ENCODE measurements around the gene SF3B5. TPM values are rescaled to one million over a fixed set of nuclear protein-coding genes. Genes with fewer than 3 reads are reported as not detected.

Gene SF3B5
- total and polyA plus RNA-seq, 9 of the 15 experiments (the other 6 are each of a cell fraction or from before 2014, with no cell fraction given) = 238 to 1,211 (median 407) TPM

- TF ChIP-seq, protein P1, sequence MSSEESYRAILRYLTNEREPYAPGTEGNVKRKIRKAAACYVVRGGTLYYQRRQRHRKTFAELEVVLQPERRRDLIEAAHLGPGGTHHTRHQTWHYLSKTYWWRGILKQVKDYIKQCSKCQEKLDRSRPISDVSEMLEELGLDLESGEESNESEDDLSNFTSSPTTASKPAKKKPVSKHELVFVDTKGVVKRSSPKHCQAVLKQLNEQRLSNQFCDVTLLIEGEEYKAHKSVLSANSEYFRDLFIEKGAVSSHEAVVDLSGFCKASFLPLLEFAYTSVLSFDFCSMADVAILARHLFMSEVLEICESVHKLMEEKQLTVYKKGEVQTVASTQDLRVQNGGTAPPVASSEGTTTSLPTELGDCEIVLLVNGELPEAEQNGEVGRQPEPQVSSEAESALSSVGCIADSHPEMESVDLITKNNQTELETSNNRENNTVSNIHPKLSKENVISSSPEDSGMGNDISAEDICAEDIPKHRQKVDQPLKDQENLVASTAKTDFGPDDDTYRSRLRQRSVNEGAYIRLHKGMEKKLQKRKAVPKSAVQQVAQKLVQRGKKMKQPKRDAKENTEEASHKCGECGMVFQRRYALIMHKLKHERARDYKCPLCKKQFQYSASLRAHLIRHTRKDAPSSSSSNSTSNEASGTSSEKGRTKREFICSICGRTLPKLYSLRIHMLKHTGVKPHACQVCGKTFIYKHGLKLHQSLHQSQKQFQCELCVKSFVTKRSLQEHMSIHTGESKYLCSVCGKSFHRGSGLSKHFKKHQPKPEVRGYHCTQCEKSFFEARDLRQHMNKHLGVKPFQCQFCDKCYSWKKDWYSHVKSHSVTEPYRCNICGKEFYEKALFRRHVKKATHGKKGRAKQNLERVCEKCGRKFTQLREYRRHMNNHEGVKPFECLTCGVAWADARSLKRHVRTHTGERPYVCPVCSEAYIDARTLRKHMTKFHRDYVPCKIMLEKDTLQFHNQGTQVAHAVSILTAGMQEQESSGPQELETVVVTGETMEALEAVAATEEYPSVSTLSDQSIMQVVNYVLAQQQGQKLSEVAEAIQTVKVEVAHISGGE (CRISPR knock-in tag; IDR thresholded peaks at IDR 0.05) = peak in 1 of 3 experiments; percentile 22; a peak in 1 of 6 replicates
- no peak for TF ChIP-seq ETV5 (CRISPR knock-in tag; IDR thresholded peaks at IDR 0.05; ENCODE audit: low read depth)
- TF ChIP-seq, protein P2, sequence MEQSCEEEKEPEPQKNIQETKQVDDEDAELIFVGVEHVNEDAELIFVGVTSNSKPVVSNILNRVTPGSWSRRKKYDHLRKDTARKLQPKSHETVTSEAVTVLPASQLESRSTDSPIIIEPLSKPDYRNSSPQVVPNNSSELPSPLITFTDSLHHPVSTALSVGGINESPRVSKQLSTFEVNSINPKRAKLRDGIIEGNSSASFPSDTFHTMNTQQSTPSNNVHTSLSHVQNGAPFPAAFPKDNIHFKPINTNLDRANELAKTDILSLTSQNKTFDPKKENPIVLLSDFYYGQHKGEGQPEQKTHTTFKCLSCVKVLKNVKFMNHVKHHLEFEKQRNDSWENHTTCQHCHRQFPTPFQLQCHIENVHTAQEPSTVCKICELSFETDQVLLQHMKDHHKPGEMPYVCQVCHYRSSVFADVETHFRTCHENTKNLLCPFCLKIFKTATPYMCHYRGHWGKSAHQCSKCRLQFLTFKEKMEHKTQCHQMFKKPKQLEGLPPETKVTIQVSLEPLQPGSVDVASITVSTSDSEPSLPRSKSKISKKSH (CRISPR knock-in tag; IDR thresholded peaks at IDR 0.05) = no peak
- TF ChIP-seq, protein P3, sequence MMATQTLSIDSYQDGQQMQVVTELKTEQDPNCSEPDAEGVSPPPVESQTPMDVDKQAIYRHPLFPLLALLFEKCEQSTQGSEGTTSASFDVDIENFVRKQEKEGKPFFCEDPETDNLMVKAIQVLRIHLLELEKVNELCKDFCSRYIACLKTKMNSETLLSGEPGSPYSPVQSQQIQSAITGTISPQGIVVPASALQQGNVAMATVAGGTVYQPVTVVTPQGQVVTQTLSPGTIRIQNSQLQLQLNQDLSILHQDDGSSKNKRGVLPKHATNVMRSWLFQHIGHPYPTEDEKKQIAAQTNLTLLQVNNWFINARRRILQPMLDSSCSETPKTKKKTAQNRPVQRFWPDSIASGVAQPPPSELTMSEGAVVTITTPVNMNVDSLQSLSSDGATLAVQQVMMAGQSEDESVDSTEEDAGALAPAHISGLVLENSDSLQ (IDR thresholded peaks at IDR 0.05) = peak; percentile 8; the same call in 1 of the 2 replicates
- TF ChIP-seq, protein P4, sequence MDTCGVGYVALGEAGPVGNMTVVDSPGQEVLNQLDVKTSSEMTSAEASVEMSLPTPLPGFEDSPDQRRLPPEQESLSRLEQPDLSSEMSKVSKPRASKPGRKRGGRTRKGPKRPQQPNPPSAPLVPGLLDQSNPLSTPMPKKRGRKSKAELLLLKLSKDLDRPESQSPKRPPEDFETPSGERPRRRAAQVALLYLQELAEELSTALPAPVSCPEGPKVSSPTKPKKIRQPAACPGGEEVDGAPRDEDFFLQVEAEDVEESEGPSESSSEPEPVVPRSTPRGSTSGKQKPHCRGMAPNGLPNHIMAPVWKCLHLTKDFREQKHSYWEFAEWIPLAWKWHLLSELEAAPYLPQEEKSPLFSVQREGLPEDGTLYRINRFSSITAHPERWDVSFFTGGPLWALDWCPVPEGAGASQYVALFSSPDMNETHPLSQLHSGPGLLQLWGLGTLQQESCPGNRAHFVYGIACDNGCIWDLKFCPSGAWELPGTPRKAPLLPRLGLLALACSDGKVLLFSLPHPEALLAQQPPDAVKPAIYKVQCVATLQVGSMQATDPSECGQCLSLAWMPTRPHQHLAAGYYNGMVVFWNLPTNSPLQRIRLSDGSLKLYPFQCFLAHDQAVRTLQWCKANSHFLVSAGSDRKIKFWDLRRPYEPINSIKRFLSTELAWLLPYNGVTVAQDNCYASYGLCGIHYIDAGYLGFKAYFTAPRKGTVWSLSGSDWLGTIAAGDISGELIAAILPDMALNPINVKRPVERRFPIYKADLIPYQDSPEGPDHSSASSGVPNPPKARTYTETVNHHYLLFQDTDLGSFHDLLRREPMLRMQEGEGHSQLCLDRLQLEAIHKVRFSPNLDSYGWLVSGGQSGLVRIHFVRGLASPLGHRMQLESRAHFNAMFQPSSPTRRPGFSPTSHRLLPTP (IDR thresholded peaks at IDR 0.05; ENCODE audit: borderline replicate concordance, extremely low read depth, insufficient read length) = no peak
- peak; percentile 77; the same call in 1 of the 2 replicates for TF ChIP-seq SMARCA5 (IDR thresholded peaks at IDR 0.05)
- peak; percentile 77 for TF ChIP-seq CC2D1A (IDR thresholded peaks at IDR 0.05)
- TF ChIP-seq SRSF9 (IDR thresholded peaks at IDR 0.05; ENCODE audit: borderline replicate concordance, low read depth, low read length) = no peak
- TF ChIP-seq ARID1B (IDR thresholded peaks at IDR 0.05) = peak; percentile 72
- TF ChIP-seq RHOXF2B (CRISPR knock-in tag; conservative IDR thresholded peaks at IDR 0.05) = no peak
- TF ChIP-seq ZNF764 (CRISPR knock-in tag; IDR thresholded peaks at IDR 0.05; ENCODE audit: low read depth) = no peak
- TF ChIP-seq ZSCAN29 (IDR thresholded peaks at IDR 0.05) = no peak
- TF ChIP-seq SMARCC2 (IDR thresholded peaks at IDR 0.05; ENCODE audit: low read depth) = 0 out of 2 replicates have a peak, but pooled peaks have one; percentile 45
- no peak for TF ChIP-seq MAX (CRISPR knock-in tag; IDR thresholded peaks at IDR 0.05)
- TF ChIP-seq CBFB (CRISPR knock-in tag; IDR thresholded peaks at IDR 0.05) = no peak
- TF ChIP-seq ZNF143 (CRISPR knock-in tag; IDR thresholded peaks at IDR 0.05) = no peak
Measured at GRCh38 chr6:144087789-144088426, 7.5 kb downstream of the SF3B5 start (continued).
